GM10847 (cell line): ENCODE results near the gene ZRANB3.

Experiments
- POLR2A ChIP-seq: IDR thresholded peaks from 2 replicates; pipeline ENCODE4 v1.6.1; 2011; ENCODE audit not compliant: insufficient read length; ENCODE audit errors: extremely low read depth

Gene ZRANB3

GRCh38 chr2:135149251-135149650 is 381.8 kb downstream of the ZRANB3 start:
- TF ChIP-seq POLR2A: no peak

GRCh38 chr2:135144343-135144742 is 386.7 kb downstream of the ZRANB3 start:
- no peak for TF ChIP-seq POLR2A

- no peak for TF ChIP-seq POLR2A
Measured at GRCh38 chr2:135142323-135142722, 388.7 kb downstream of the ZRANB3 start.

- no peak for TF ChIP-seq POLR2A
Measured at GRCh38 chr2:135140606-135141005, 390.4 kb downstream of the ZRANB3 start.

GRCh38 chr2:135132314-135132713 is 398.7 kb downstream of the ZRANB3 start:
- TF ChIP-seq POLR2A: no peak

GRCh38 chr2:135130751-135131150 is 400.3 kb downstream of the ZRANB3 start:
- TF ChIP-seq POLR2A: no peak

- no peak for TF ChIP-seq POLR2A
Measured at GRCh38 chr2:135125940-135126339, 405.1 kb downstream of the ZRANB3 start.

GRCh38 chr2:135124924-135125886 is 405.8 kb downstream of the ZRANB3 start:
- no peak for TF ChIP-seq POLR2A

GRCh38 chr2:135121016-135121657 is 409.9 kb downstream of the ZRANB3 start:
- TF ChIP-seq POLR2A: no peak

GRCh38 chr2:135119582-135119981 is 411.4 kb downstream of the ZRANB3 start:
- TF ChIP-seq POLR2A: no peak

- no peak for TF ChIP-seq POLR2A
Measured at GRCh38 chr2:135113322-135113721, 417.7 kb downstream of the ZRANB3 start.

- no peak for TF ChIP-seq POLR2A
Measured at GRCh38 chr2:135103843-135104242, 427.2 kb downstream of the ZRANB3 start.

- TF ChIP-seq POLR2A: no peak
Measured at GRCh38 chr2:135099802-135100483, 431.1 kb downstream of the ZRANB3 start.

- no peak for TF ChIP-seq POLR2A
Measured at GRCh38 chr2:135097532-135098231, 433.3 kb downstream of the ZRANB3 start.
